Nephron progenitor cell (in vitro differentiated cells): ENCODE data around the gene SMAD3.
A peak's percentile ranks its signal among the peaks of the same experiment; 100 is the strongest.

ENCODE experiments used
- DNase-seq: peaks from one replicate; pipeline ENCODE4 v3.0.0; 2021
- H3K27ac Mint-ChIP-seq: 2 replicates; pipeline ENCODE4 v1.8.0; 2021; ENCODE audit warnings: mild to moderate bottlenecking, moderate library complexity, mixed read lengths
- H3K27me3 Mint-ChIP-seq: 2 replicates; pipeline ENCODE4 v1.8.0; 2021; ENCODE audit warnings: mild to moderate bottlenecking, low read depth, mixed read lengths; ENCODE audit not compliant: poor library complexity
- H3K36me3 Mint-ChIP-seq: 2 replicates; pipeline ENCODE4 v1.8.0; 2021; ENCODE audit warnings: low read depth, mixed read lengths
- H3K4me1 Mint-ChIP-seq: 2 replicates; pipeline ENCODE4 v1.8.0; 2021; ENCODE audit warnings: mixed read lengths
- H3K4me3 Mint-ChIP-seq: 2 replicates; pipeline ENCODE4 v1.8.0; 2021; ENCODE audit warnings: mild to moderate bottlenecking, moderate library complexity, mixed read lengths
- H3K9me3 Mint-ChIP-seq: 2 replicates; pipeline ENCODE4 v1.8.0; 2021; ENCODE audit warnings: mild to moderate bottlenecking, moderate library complexity, mixed read lengths
- TF ChIP-seq, protein P1 (sequence below): fragments of 200-600 bp; sonication (generic); IDR thresholded peaks from 2 replicates; pipeline ENCODE4 v1.5.0; 2021; ENCODE audit warnings: antibody characterized with exemption

SMAD3 gene

DNA sequence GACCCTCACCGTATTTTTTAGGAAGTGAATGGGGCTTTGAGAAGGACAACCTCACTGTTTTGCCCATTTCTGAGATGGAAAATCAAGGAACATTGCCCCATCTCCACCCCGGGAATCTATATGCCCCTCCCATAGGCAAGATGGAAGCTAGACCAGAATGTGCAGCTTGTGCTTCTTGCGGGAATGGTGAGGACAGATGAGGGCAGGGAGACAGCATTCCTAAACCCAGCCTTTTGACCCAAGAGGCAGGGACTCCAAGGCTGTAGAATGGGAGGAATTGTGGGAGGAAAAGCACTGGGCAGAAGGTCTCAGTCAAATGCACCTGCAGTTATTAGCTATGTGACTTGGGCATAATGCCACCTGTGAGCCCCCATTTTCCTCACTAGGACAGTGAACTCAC lies 66.9 kb downstream of the SMAD3 start:
- no peak overlapping the region for H3K4me3 Mint-ChIP-seq
- H3K36me3 Mint-ChIP-seq, result peaks cover 4% of the 10 kb centered on the region
- H3K4me1 Mint-ChIP-seq, result peaks cover 95% of the 10 kb centered on the region
- H3K27ac Mint-ChIP-seq, result no peak overlapping the region
- TF ChIP-seq, protein P1, sequence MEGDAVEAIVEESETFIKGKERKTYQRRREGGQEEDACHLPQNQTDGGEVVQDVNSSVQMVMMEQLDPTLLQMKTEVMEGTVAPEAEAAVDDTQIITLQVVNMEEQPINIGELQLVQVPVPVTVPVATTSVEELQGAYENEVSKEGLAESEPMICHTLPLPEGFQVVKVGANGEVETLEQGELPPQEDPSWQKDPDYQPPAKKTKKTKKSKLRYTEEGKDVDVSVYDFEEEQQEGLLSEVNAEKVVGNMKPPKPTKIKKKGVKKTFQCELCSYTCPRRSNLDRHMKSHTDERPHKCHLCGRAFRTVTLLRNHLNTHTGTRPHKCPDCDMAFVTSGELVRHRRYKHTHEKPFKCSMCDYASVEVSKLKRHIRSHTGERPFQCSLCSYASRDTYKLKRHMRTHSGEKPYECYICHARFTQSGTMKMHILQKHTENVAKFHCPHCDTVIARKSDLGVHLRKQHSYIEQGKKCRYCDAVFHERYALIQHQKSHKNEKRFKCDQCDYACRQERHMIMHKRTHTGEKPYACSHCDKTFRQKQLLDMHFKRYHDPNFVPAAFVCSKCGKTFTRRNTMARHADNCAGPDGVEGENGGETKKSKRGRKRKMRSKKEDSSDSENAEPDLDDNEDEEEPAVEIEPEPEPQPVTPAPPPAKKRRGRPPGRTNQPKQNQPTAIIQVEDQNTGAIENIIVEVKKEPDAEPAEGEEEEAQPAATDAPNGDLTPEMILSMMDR, result no peak
- no peak for DNase-seq
- no peaks in the 10 kb centered on the region for H3K9me3 Mint-ChIP-seq
- peaks cover 3% of the 10 kb centered on the region for H3K27me3 Mint-ChIP-seq

DNA sequence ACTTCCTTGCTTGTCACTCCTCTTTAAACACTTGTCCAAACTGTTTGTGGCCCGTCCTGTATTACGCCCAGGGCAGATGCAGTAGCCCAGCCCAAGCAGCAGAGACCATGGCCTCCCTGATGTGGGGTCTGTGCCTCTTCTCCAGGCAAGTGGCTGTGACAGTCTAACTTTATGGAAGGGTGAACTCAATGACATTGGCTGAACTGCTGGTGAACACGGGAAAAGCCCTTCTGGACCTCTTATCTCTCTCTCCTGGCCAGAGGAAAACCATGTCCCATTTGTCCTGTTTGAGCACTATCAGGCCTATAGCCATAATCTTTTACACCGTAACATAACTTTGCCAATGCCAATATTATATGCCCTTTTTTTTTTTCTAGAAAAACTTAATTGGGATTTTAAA lies 67.6 kb downstream of the SMAD3 start:
- Mint-ChIP-seq H3K27ac (no peak overlapping the region), H3K4me1 (peaks cover 95% of the 10 kb centered on the region)

DNA sequence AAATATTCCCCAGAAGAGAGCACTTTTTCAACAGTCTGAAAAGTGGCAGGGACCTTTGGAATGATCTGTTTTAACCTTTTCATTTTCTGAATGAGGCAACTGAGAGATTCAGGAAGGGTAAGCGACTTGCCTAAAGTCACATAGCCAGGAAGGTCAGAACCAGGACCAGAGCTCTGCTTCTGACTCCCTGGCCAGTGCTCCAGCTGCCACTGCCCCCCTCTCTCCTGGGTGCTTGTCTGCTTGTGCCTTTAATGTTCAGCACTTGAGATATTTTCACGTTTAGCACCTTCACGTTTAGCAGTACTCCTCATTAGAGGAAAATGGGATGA lies 68.3 kb downstream of the SMAD3 start:
- Mint-ChIP-seq H3K4me1 (peaks cover 99% of the 10 kb centered on the region), H3K36me3 (no peaks in the 10 kb centered on the region), H3K4me3 (peak overlapping the region; percentile 48), H3K27ac (peak overlapping the region; percentile 95), H3K27me3 (no peaks in the 10 kb centered on the region), H3K9me3 (no peaks in the 10 kb centered on the region)
- no peak for DNase-seq
- TF ChIP-seq, protein P1, result no peak

More for the DNA sequence above, 67.6 kb downstream of the SMAD3 start:
- Mint-ChIP-seq H3K9me3 (no peaks in the 10 kb centered on the region), H3K27me3 (no peaks in the 10 kb centered on the region), H3K36me3 (no peaks in the 10 kb centered on the region), H3K4me3 (no peak overlapping the region)
- DNase-seq, result no peak
- TF ChIP-seq, protein P1, result no peak

DNA sequence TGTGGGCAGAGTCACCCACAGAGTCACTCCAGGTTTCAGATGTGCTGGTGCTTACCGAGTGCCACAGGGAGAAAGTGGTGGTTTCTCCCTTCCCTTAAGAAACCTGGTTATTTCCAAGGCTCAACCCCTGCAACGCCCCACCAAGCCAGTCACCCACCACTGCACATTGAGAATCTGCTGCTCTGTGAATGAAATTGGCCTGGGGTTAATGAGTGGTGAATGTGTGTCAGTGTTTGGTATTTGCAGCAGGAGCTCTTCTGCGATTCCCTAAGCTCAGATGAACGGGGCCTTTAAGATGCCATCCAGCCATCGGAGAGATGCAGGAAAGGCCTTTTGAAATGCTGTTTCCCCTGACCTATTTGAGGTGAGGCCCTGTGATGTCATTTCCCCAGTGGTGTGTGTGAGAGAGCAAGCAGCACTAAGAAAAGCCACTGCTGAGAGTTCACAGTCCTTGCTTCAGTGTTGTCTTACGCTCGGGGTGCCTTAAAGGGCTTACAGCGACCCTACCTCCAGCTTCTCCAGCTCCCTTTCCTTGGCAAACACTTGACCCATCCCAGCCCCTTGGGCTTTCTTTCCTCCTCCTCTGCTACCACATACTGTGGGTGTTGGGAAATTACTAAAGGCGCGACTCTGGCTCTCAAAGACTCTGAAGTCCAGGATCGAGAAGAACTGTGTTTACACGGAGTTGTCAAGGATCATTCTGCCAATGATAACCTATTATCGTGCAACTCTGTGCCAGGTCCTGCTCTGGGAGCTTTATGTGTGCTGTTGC lies 68.9 kb downstream of the SMAD3 start:
- TF ChIP-seq, protein P1, result no peak
- Mint-ChIP-seq H3K36me3 (no peaks in the 10 kb centered on the region), H3K4me1 (peaks cover 99% of the 10 kb centered on the region), H3K27me3 (no peaks in the 10 kb centered on the region), H3K9me3 (no peaks in the 10 kb centered on the region), H3K4me3 (peak overlapping the region; percentile 48), H3K27ac (peak overlapping the region; percentile 95)
- DNase-seq, result peak; percentile 54

DNA sequence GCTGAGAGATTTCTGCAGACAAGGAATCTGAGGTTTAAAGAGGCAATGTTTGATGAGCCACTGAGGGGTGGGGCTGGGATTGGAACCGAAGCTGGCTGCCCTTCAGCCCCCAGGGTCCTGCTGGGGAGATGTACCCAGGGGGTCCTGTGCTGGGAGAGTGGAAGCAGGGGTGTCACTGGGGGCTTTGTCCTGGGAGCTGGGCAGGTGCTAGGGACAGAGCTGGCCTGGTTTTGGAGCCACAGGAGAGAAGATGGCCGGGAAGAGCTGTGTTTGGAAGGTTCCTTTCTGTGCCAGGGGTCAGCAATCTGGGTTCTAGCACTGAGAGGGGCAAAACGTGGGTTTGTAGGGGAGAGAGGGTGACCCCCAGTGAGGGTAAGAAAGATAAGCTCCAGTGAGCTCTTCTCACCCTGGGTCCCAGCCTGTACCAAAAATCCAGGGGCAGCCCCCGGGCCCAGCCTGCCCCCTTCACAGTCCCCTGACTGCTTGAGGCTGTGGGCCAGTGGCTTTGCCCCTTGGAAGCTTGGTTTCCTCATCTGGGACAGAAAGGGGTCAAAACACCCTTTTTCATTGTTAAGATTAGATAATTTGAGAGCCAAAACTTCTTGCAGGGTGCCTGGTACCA lies 69.6 kb downstream of the SMAD3 start:
- DNase-seq, result no peak
- H3K27me3 Mint-ChIP-seq, result no peaks in the 10 kb centered on the region
- peak overlapping the region; percentile 48 for H3K4me3 Mint-ChIP-seq
- peak overlapping the region; percentile 95 for H3K27ac Mint-ChIP-seq
- H3K36me3 Mint-ChIP-seq, result no peaks in the 10 kb centered on the region
- no peaks in the 10 kb centered on the region for H3K9me3 Mint-ChIP-seq
- TF ChIP-seq, protein P1, result no peak
- peaks cover 100% of the 10 kb centered on the region for H3K4me1 Mint-ChIP-seq

DNA sequence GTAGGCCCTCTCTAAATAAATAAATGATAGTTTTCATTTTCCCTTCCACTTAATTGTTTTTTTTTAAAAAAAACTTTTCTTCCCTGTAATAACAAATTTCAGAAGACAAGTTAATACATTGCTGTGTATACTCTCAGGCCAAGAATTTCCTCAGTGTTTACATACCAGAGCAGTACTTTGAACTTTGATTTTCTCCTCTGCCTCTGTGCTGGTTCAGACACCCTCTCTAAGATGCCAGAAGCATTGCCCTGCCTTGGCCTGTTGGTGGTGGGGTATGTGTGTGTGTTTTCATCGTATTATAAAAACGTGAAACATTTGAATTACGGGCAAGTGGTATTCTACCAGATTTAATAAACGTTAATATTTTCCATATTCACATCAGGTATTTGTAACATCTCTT lies 70.1 kb downstream of the SMAD3 start:
- Mint-ChIP-seq H3K4me1 (peaks cover 100% of the 10 kb centered on the region), H3K4me3 (no peak overlapping the region)

More for the DNA sequence above, 70.1 kb downstream of the SMAD3 start:
- no peak for DNase-seq
- TF ChIP-seq, protein P1, result no peak
- peak overlapping the region; percentile 83 for H3K27ac Mint-ChIP-seq
- H3K27me3 Mint-ChIP-seq, result no peaks in the 10 kb centered on the region
- no peaks in the 10 kb centered on the region for H3K36me3 Mint-ChIP-seq
- H3K9me3 Mint-ChIP-seq, result no peaks in the 10 kb centered on the region
